CD4-positive, alpha-beta T cell (primary cell): ENCODE measurements around the gene PRKCQ. TPM values are rescaled to one million over a fixed set of nuclear protein-coding genes. Genes with fewer than 3 reads are reported as not detected.

Experiments used
- ATAC-seq: fragments of 200-7000 bp; cut with Tn5 transposase; one replicate; pipeline ENCODE4 v1.10.0; 2022; ENCODE audit warnings: mild to moderate bottlenecking; ENCODE audit not compliant: poor library complexity
- CTCF ChIA-PET: fragments of 350-600 bp; sonication (Branson Sonifier 250); formaldehyde crosslinking; loops from one replicate; lab custom pipeline; 2021; ENCODE audit warnings: antibody characterized with exemption, inconsistent platforms; lab: Charles Lee
- POLR2A ChIA-PET: fragments of 350-600 bp; sonication (Branson Sonifier 250); formaldehyde crosslinking; loops from one replicate; lab custom pipeline; 2021; ENCODE audit warnings: antibody characterized with exemption, inconsistent platforms; lab: Charles Lee
- DNase-seq, 14 experiments: peaks; one replicate each; pipeline ENCODE4 v3.0.0-alpha.2; 2013 to 2020; ENCODE audit warnings: mixed read lengths in 2 of 14
- H3K27ac ChIP-seq, 2 donors: one replicate each; pipeline versions ENCODE4 v1.5.1 to v1.7.0; 2013; ENCODE audit warnings: low read length in 2 of 2, low read depth in 1 of 2, mild to moderate bottlenecking in 1 of 2
- H3K27me3 ChIP-seq, 2 experiments: 1 replicate in 1 of 2; 2 replicates in 1 of 2; pipeline versions ENCODE4 v1.6.1 to v1.7.0; 2013; ENCODE audit warnings: low read length in 2 of 2, control low read depth in 1 of 2, mild to moderate bottlenecking in 1 of 2, moderate library complexity in 1 of 2; ENCODE audit not compliant: insufficient read depth in 2 of 2, control insufficient read depth in 1 of 2
- H3K36me3 ChIP-seq: one replicate; pipeline ENCODE4 v1.6.1; 2013; ENCODE audit warnings: low read length, control low read depth; ENCODE audit not compliant: insufficient read depth
- H3K4me1 ChIP-seq: one replicate; pipeline ENCODE4 v1.6.1; 2013; ENCODE audit warnings: low read length, control low read depth; ENCODE audit not compliant: insufficient read depth
- H3K4me3 ChIP-seq: one replicate; pipeline ENCODE4 v1.5.1; 2013; ENCODE audit warnings: mild to moderate bottlenecking, low read length, moderate library complexity
- H3K9me3 ChIP-seq, 2 experiments: 1 replicate in 1 of 2; 2 replicates in 1 of 2; pipeline versions ENCODE4 v1.6.1 to v1.7.0; 2013; ENCODE audit warnings: low read length in 2 of 2, mild to moderate bottlenecking in 2 of 2, control low read depth in 1 of 2, moderate library complexity in 1 of 2; ENCODE audit not compliant: control insufficient read depth in 1 of 2, insufficient read depth in 1 of 2
- H3K27ac Mint-ChIP-seq: one replicate; pipeline ENCODE4 v1.8.0; 2020; ENCODE audit warnings: mixed read lengths
- H3K27me3 Mint-ChIP-seq: one replicate; pipeline ENCODE4 v1.8.0; 2021; ENCODE audit warnings: mixed read lengths
- H3K36me3 Mint-ChIP-seq: one replicate; pipeline ENCODE4 v1.8.0; 2021; ENCODE audit warnings: low read depth, mixed read lengths
- H3K4me1 Mint-ChIP-seq: one replicate; pipeline ENCODE4 v1.8.0; 2021; ENCODE audit warnings: low read depth, mixed read lengths
- H3K4me3 Mint-ChIP-seq: one replicate; pipeline ENCODE4 v1.8.0; 2020; ENCODE audit warnings: mild to moderate bottlenecking, mixed read lengths
- H3K9me3 Mint-ChIP-seq: one replicate; pipeline ENCODE4 v1.8.0; 2020; ENCODE audit warnings: mixed read lengths
- CTCF ChIP-seq: fragments of 200-600 bp; IDR thresholded peaks from one replicate; pipeline ENCODE4 v1.8.0; 2022; ENCODE audit warnings: antibody characterized with exemption, mild to moderate bottlenecking
- intact Hi-C, 2 experiments: fragments of 100-400 bp; cut with DNase I in 1 of 2; cut with micrococcal nuclease in 1 of 2; formaldehyde crosslinking; loops; one replicate each; pipeline versions ENCODE4 v1.15.1 to v1.9.0; 2023 to 2025; cut with DNase I, micrococcal nuclease
- total RNA-seq, 174 experiments: library from RNA in 2 of 174; stranded (reverse) in 2 of 174; gene quantifications; one replicate each; pipeline ENCODE4 v1.2.3 and lab custom pipeline; 2021 to 2026

The PRKCQ gene
- total RNA-seq, 2 experiments from 2014 or later, result 43.4 to 43.9 TPM

- Histone ChIP-seq H3K4me3 (no peak overlapping the region), H3K27me3 (no peaks in the 10 kb centered on the region), H3K9me3 (no peaks in the 10 kb centered on the region), H3K27ac (no peak overlapping the region), H3K4me1 (peaks cover 76% of the 10 kb centered on the region), H3K36me3 (peaks cover 36% of the 10 kb centered on the region)
- DNase-seq (no peak), ATAC-seq (no peak)
- Mint-ChIP-seq H3K27me3 (no peaks in the 10 kb centered on the region), H3K36me3 (peaks cover 31% of the 10 kb centered on the region), H3K27ac (peak overlapping the region; percentile 81), H3K4me3 (no peak overlapping the region), H3K4me1 (peaks cover 87% of the 10 kb centered on the region), H3K9me3 (no peaks in the 10 kb centered on the region)
- ChIA-PET POLR2A (interaction anchor here (1.3 to 2.5 kb wide), 6 partner anchors 10 to 36 kb away, joined by 3 to 8 read pairs (median 4); no protein-coding TSS in a partner anchor), CTCF (interaction anchor here (1.2 kb wide), 1 partner anchor 15 kb away, joined by 3 read pairs; no protein-coding TSS in a partner anchor)
- TF ChIP-seq CTCF, result no peak
- intact Hi-C loops, result no loop called here
Observed at GRCh38 chr10:6565588-6565987, 14.5 kb downstream of the PRKCQ start.

- Mint-ChIP-seq H3K27me3 (no peaks in the 10 kb centered on the region), H3K36me3 (peaks cover 23% of the 10 kb centered on the region), H3K27ac (peak overlapping the region; percentile 81), H3K4me1 (peaks cover 84% of the 10 kb centered on the region), H3K9me3 (no peaks in the 10 kb centered on the region), H3K4me3 (peak overlapping the region; percentile 82)
- POLR2A ChIA-PET, result interaction anchor here (0.7 to 2.8 kb wide), 11 partner anchors 9 to 34 kb away, joined by 3 to 21 read pairs (median 8); no protein-coding TSS in a partner anchor
- no peak for ATAC-seq
- CTCF ChIA-PET, result interaction anchor here (1.2 kb wide), 1 partner anchor 91 kb away, joined by 3 read pairs; no protein-coding TSS in a partner anchor
- Histone ChIP-seq H3K9me3 (no peaks in the 10 kb centered on the region), H3K4me3 (peak overlapping the region; percentile 21), H3K27ac (peak overlapping the region; percentile 27 to 50), H3K4me1 (peaks cover 71% of the 10 kb centered on the region), H3K36me3 (peaks cover 23% of the 10 kb centered on the region), H3K27me3 (no peaks in the 10 kb centered on the region)
- intact Hi-C loops, result loop anchor here in 1 of 2 experiments (5.0 kb wide), 1 partner anchor 47 kb away; no protein-coding TSS in a partner anchor
- DNase-seq, result peak in 3 of 14 experiments; percentile 4 to 45 (median 41)
- no peak for TF ChIP-seq CTCF
Observed at GRCh38 chr10:6564367-6564766, 15.7 kb downstream of the PRKCQ start.

GRCh38 chr10:6563731-6564130 is 16.3 kb downstream of the PRKCQ start:
- H3K27ac ChIP-seq, result peak overlapping the region; percentile 50 to 66
- peak overlapping the region; percentile 21 for H3K4me3 ChIP-seq
- no peak for TF ChIP-seq CTCF
- H3K27me3 Mint-ChIP-seq, result no peaks in the 10 kb centered on the region
- peak overlapping the region; percentile 81 for H3K27ac Mint-ChIP-seq
- H3K36me3 Mint-ChIP-seq, result peaks cover 17% of the 10 kb centered on the region
- H3K36me3 ChIP-seq, result peaks cover 18% of the 10 kb centered on the region
- ChIA-PET POLR2A (interaction anchor here (0.7 to 2.8 kb wide), 12 partner anchors 8 to 37 kb away, joined by 3 to 21 read pairs (median 6); no protein-coding TSS in a partner anchor), CTCF (interaction anchor here (1.2 to 1.4 kb wide), 3 partner anchors 12 to 90 kb away, joined by 3 read pairs; no protein-coding TSS in a partner anchor)
- intact Hi-C loops, result loop anchor here in 1 of 2 experiments (1.0 to 5.0 kb wide), 2 partner anchors 13 to 46 kb away; no protein-coding TSS in a partner anchor
- H3K9me3 Mint-ChIP-seq, result no peaks in the 10 kb centered on the region
- peaks cover 72% of the 10 kb centered on the region for H3K4me1 ChIP-seq
- H3K9me3 ChIP-seq, result no peaks in the 10 kb centered on the region
- peak overlapping the region; percentile 82 for H3K4me3 Mint-ChIP-seq
- peak in 2 of 14 experiments; percentile 4 to 26 for DNase-seq
- ATAC-seq, result peak; percentile 33
- H3K27me3 ChIP-seq, result no peaks in the 10 kb centered on the region
- peaks cover 84% of the 10 kb centered on the region for H3K4me1 Mint-ChIP-seq
